Left renal pelvis (tissue), 4 donors: ENCODE results near the gene KCNQ5. TPM values are rescaled to one million over a fixed set of nuclear protein-coding genes. Genes with fewer than 3 reads are reported as not detected.
"Not testable (repeated sequence)": the region's sequence is repeated elsewhere in the genome, so short reads cannot be mapped to it uniquely, and the experiment has no call there.

Experiments used
- DNase-seq, 4 donors: peaks; one replicate each; pipeline ENCODE4 v3.0.0-alpha.2; 2013; ENCODE audit warnings: low read depth in 4 of 4, low spot score in 3 of 4
- polyA plus RNA-seq, 4 donors: library from polyadenylated mRNA; unstranded; fragments of 120-200 nt; gene quantifications; one replicate each; pipeline ENCODE4 v1.2.1, GENCODE V29; 2013; ENCODE audit not compliant: insufficient read length in 4 of 4

KCNQ5 gene
- polyA plus RNA-seq, 4 donors: 0.14 to 0.79 (median 0.43) TPM

DNA sequence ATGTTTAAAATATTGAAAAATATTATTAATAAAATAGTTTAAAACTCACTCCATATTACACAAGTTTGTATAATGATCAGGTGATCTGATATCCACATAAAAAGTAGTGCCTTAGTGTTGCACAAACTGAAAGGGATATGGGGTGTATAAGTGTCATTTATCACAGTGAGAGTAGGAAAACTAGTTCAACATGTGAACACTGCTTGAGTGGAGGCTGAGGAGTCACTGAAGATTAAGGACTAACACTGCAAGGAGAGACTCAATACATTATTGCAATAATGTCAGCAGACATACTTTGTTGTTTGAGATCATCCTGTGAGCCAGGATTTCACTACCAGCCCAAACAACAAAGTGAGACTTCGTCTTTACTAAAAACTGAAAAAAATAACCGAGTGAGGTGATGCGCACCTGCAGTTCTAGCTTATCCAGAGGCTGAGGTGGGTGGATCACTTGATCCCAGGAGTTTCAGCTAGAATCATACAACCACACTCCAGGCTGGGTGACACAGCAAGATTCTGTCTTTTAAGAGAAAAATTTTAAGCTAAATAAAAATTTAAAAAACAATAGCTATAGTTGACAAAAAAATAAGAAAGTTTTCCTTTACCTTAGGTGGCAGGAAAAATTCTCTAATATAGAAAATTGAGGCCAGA is 605.9 kb downstream of the KCNQ5 start:
- DNase-seq: no peak

DNA sequence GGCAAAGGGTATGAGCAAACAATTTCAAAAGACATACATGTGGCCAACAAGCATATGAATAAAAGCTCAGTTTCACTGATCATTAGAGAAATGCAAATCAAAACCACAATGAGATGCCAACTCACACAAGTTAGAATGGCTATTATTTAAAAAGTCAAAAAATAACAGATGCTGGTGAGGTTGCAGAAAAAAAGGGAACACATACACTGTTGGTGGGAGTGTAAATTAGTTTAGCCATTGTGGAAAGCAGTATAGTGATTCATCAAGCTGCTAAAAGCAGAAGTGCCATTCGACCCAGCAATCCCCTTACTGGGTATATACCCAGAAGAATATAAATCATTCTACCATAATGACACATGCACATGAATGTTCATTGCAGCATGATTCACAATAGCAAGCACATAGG is 610.1 kb downstream of the KCNQ5 start:
- no peak for DNase-seq

DNA sequence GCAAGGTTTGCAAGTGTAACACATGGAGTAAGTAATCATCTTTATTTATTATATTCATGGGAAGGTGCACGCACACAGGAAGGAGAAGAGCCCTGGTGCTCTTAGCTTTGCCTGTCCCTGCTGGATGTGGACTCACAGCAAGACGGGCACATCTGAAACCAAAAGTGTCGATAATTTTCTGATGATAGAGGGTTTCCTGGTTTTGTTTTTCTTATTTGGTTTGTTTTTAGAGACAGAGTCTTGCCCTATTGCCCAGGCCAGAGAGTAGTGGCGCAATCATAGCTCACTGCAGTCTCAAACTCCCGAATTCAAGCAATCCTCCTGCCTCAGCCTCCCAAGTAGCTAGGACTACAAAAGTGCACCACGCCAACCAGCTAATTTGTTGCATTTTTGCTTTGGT is 611.2 kb downstream of the KCNQ5 start:
- no peak for DNase-seq

DNA sequence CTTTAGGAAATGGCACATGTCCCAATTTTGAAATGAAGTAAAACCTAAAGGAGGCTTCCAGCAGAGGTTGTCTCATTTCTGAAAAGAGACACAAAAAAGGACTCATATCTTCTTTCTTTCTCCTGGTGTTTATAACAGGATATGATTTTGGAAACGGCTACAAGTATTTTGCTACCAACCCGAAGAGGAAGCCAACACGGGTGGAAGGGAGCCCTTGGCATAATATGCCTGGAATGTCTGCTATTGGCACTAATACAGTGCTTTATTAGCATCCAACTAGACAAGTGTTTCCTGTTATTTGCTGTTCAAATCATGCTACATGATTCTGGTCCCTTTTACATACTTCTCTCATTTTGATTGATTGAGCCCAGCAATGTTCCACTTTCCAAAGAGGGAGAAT is 612.1 kb downstream of the KCNQ5 start:
- DNase-seq: not testable (repeated sequence)

DNA sequence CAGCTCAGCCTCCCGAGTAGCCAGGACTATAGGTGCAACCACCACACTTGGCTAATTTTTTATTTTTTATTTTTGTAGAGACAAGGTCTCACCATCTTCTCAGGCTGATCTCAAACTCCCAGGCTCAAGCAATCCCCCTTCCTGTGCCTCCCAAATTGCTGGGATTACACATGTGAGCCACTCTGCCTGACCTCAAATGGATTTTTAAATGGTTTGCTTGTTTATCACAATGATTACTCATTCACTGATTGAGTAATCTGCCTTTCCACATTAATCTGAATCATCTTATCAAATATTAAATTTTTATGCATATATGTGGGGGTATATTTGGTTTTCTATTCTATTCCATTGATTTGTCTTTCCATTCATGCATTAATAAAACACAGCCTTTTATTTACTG is 612.9 kb downstream of the KCNQ5 start:
- DNase-seq: no peak

DNA sequence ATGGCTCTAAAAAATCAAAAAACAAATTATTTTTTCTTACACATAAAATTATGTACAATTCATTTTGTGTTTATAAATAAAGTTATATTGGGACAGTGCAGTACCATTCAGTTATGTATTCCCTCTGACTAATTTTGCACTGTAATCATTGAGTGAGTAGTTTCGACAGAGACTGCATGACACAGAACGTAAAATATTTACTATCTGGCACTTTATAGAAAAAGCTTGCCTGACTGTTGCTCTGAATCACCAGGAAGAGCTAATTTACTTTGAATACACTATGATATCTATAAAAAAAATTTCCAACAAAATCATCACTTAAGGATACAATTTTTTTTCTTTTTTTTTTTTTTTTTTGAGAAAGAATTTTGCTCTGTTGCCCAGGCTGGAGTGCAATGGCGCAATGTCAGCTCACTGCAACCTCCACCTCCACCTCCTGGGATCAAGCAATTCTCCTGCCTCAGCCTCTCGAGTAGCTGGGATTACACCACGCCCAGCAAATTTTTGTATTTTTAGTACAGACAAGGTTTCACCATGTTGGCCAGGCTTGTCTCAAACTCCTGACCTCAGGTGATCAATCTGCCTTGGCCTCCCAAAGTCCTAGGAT is 614.4 kb downstream of the KCNQ5 start:
- DNase-seq: no peak

DNA sequence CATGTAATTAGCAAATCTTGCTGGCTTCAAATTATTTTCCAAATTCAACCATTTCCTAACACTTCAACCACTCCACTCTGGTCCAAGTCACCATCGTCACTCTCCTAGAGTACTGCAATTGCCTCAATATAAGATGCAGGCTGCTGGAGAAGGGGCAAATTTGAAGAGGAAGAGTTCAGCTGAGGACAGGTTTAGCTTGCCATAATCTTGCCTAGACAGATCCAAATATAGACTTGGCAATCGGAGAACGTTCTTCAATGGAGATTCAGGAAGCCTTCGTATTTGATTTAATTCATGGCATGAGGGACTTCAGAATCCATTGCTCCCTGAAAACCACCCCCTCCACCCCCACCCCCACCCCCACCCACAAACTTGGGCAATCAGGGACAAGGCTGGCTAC is 618.9 kb downstream of the KCNQ5 start:
- no peak for DNase-seq

DNA sequence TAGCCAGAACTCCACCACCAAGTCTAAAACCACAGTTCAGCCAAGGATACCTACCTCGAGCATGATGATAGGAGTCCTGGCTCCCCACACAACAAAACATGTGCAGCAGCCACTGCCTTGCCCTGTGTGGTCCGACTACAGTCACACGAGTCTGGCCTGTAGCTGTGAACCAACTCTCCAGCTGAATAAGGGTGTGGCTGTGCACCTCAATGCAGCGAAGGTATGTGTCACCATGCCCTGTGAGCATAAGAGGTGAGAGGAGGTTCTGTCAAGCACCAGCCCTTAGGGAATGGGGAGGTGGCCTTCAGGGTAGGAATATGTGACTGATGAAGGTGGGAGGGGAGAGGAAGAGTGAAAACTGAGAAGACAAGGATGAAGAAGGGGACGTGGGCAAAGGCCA is 620.1 kb downstream of the KCNQ5 start:
- no peak for DNase-seq
